Choroid plexus epithelial cell (primary cell): ENCODE measurements around the gene P4HA1.

Source experiments
- DNase-seq: peaks from one replicate; pipeline ENCODE4 v3.0.0-alpha.2; 2010; ENCODE audit warnings: low read depth
- H3K4me3 ChIP-seq: 2 replicates; pipeline ENCODE4 v1.5.1; 2011; ENCODE audit warnings: low read depth, mild to moderate bottlenecking, control low read depth, low read length, moderate library complexity
- CTCF ChIP-seq: conservative IDR thresholded peaks from 2 replicates; pipeline ENCODE4 v1.5.1; 2011; ENCODE audit warnings: low read depth, mild to moderate bottlenecking, control low read depth, inconsistent platforms, low read length, moderate library complexity

P4HA1 gene

DNA sequence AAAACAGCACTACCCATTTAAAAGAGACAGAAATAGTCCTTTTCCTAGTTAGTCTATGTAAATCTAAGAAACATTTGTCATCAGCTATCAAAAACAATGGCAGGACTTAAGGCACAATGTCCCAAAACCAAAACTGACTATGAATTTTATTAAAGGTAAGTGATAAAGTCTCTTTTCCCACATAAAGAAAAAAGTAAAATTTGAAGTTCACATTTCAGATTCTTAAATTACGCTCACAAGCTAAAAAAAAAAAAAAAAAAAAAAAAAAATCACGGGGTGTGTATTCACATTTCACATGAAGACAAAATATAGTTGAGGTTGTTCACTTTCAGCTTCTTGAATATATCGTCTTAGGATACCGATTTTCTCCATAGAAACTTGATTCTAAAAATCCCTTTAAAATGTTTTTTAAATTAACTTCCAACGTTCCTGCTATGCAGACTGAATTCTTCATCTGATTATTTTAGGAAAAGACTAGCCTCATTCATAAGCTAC is 1.6 kb downstream of the P4HA1 start:
- H3K4me3 ChIP-seq = peak overlapping the region; percentile 69
- peak; percentile 13 for DNase-seq
- TF ChIP-seq CTCF = no peak

- TF ChIP-seq CTCF = no peak
- H3K4me3 ChIP-seq = peak overlapping the region; percentile 69
- DNase-seq = peak; percentile 42
Observed at GRCh38 chr10:73093922-73094850, 2.5 kb downstream of the P4HA1 start.

GRCh38 chr10:73092830-73093229 is 3.8 kb downstream of the P4HA1 start:
- no peak for DNase-seq
- H3K4me3 ChIP-seq = no peak overlapping the region
- no peak for TF ChIP-seq CTCF

GRCh38 chr10:73088304-73088703 is 8.4 kb downstream of the P4HA1 start:
- no peak for TF ChIP-seq CTCF
- H3K4me3 ChIP-seq = no peak overlapping the region
- peak; percentile 10 for DNase-seq

GRCh38 chr10:73086816-73087215 is 9.8 kb downstream of the P4HA1 start:
- no peak for TF ChIP-seq CTCF
- no peak for DNase-seq
- H3K4me3 ChIP-seq = no peak overlapping the region

DNA sequence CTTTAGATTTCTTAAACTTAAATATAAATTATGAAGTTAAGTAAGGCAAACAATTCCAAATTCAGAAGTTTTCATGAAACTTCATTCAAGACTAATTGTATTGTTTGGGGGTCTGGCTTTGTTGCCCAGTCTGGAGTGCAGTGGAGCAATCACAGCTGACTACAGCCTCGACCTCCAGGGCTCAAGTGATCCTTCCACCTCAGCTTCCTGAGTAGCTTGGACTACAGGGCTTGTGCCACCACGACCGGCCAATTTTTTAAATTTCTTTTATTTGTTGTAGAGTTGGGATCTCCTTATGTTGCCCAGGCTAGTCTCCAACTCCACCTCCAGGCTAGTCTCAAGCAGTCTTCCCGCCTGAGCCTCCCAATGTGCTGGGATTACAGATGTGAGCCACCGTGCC is 12.5 kb downstream of the P4HA1 start:
- no peak overlapping the region for H3K4me3 ChIP-seq
- DNase-seq = no peak
- no peak for TF ChIP-seq CTCF

DNA sequence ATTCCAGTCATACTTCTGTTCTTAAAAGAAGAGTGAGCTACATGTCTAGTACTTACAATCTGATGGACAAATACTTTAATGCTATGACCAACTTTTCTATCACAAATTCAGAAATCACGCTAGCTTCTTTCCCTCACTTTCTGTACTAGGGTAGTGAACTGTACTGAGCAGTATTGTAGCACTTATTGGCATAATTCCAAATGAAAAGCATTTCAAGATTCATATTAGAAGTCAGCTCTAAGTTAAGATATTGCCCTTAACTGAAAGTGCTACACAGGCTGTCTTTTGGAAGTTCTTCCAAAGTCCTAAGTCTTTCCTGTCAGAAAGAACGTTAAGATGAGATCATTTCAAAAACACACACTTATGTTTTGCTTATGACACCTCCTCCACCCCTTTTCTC is 13.4 kb downstream of the P4HA1 start:
- H3K4me3 ChIP-seq = no peak overlapping the region
- peak; percentile 43 for DNase-seq
- TF ChIP-seq CTCF = no peak
